Fibroblast of villous mesenchyme (primary cell): ENCODE results near the gene SMYD3. TPM values are rescaled to one million over a fixed set of nuclear protein-coding genes. Genes with fewer than 3 reads are reported as not detected.

Experiments used
- DNase-seq: peaks from one replicate; pipeline ENCODE4 v3.0.0-alpha.2; 2010; ENCODE audit warnings: low read depth
- H3K4me3 ChIP-seq: 2 replicates; pipeline ENCODE4 v1.5.1; 2011; ENCODE audit warnings: low read depth, mild to moderate bottlenecking, low read length
- CTCF ChIP-seq: IDR thresholded peaks from 2 replicates; pipeline ENCODE4 v1.5.1; 2012; ENCODE audit warnings: low read depth, mild to moderate bottlenecking, low read length; ENCODE audit not compliant: insufficient read depth
- total RNA-seq: library from RNA; depleted of rRNA; stranded (reverse); fragments of >200 nt; gene quantifications from 2 replicates; pipeline ENCODE4 v1.2.3, GENCODE V29; 2012

SMYD3 gene
- total RNA-seq, 1 donor, result 35.4 TPM

- no peak for TF ChIP-seq CTCF
- H3K4me3 ChIP-seq, result no peak overlapping the region
- DNase-seq, result no peak
Measured at GRCh38 chr1:245932302-245932972, 574.6 kb downstream of the SMYD3 start.

GRCh38 chr1:245931450-245931849 is 575.6 kb downstream of the SMYD3 start:
- no peak for DNase-seq
- TF ChIP-seq CTCF, result no peak
- H3K4me3 ChIP-seq, result no peak overlapping the region

- DNase-seq, result no peak
- TF ChIP-seq CTCF, result no peak
- H3K4me3 ChIP-seq, result no peak overlapping the region
Measured at GRCh38 chr1:245929224-245929623, 577.9 kb downstream of the SMYD3 start.

- TF ChIP-seq CTCF, result no peak
- no peak for DNase-seq
- H3K4me3 ChIP-seq, result no peak overlapping the region
Measured at GRCh38 chr1:245926888-245927287, 580.2 kb downstream of the SMYD3 start.

- no peak overlapping the region for H3K4me3 ChIP-seq
- no peak for DNase-seq
- no peak for TF ChIP-seq CTCF
Measured at GRCh38 chr1:245923215-245923614, 583.9 kb downstream of the SMYD3 start.

- DNase-seq, result no peak
- TF ChIP-seq CTCF, result no peak
- no peak overlapping the region for H3K4me3 ChIP-seq
Measured at GRCh38 chr1:245921417-245921816, 585.7 kb downstream of the SMYD3 start.

- no peak overlapping the region for H3K4me3 ChIP-seq
- TF ChIP-seq CTCF, result no peak
- DNase-seq, result no peak
Measured at GRCh38 chr1:245917403-245917802, 589.7 kb downstream of the SMYD3 start.
